Small intestine (tissue), 7 donors: ENCODE results near the gene TMPRSS5. TPM values are rescaled to one million over a fixed set of nuclear protein-coding genes. Genes with fewer than 3 reads are reported as not detected.

Experiments
- DNase-seq, 2 donors: peaks; one replicate each; pipeline versions ENCODE4 v3.0.0 to v3.0.0-alpha.2; 2013
- FAIRE-seq: peaks from 2 replicates; lab custom pipeline; 2012; peaks lifted over from hg19 to GRCh38; lab: Jason Lieb, UNC
- H3K27ac ChIP-seq, 3 donors: one replicate each; pipeline ENCODE4 v1.5.1; 2013; ENCODE audit warnings: low read length in 2 of 3, mild to moderate bottlenecking in 2 of 3, control low read depth in 1 of 3, inconsistent platforms in 1 of 3, low read depth in 1 of 3, moderate library complexity in 1 of 3
- H3K27me3 ChIP-seq, 3 donors: one replicate each; pipeline ENCODE4 v1.6.1; 2013; ENCODE audit warnings: low read length in 3 of 3, inconsistent platforms in 1 of 3; ENCODE audit not compliant: control insufficient read depth in 3 of 3, insufficient read depth in 3 of 3
- H3K36me3 ChIP-seq, 3 donors: one replicate each; pipeline ENCODE4 v1.6.1; 2013; ENCODE audit warnings: low read length in 3 of 3, inconsistent platforms in 1 of 3, low read depth in 1 of 3, mild to moderate bottlenecking in 1 of 3, moderate library complexity in 1 of 3; ENCODE audit not compliant: control insufficient read depth in 3 of 3, insufficient read depth in 2 of 3
- H3K4me1 ChIP-seq, 3 donors: one replicate each; pipeline ENCODE4 v1.6.1; 2013; ENCODE audit warnings: low read length in 2 of 3, inconsistent platforms in 1 of 3, low read depth in 1 of 3, mild to moderate bottlenecking in 1 of 3, moderate library complexity in 1 of 3; ENCODE audit not compliant: control insufficient read depth in 3 of 3, insufficient read depth in 2 of 3
- H3K4me3 ChIP-seq, 3 donors: one replicate each; pipeline ENCODE4 v1.5.1; 2013; ENCODE audit warnings: low read length in 3 of 3, control low read depth in 1 of 3, inconsistent platforms in 1 of 3, low read depth in 1 of 3, mild to moderate bottlenecking in 1 of 3, moderate library complexity in 1 of 3
- H3K9me3 ChIP-seq, 2 donors: one replicate each; pipeline ENCODE4 v1.6.1; 2013; ENCODE audit warnings: low read depth in 1 of 2, low read length in 1 of 2; ENCODE audit not compliant: control insufficient read depth in 2 of 2, insufficient read depth in 1 of 2
- WGBS, 3 donors: extraction: QIAGEN DNeasy Blood & Tissue Kit; methylation state at CpG; one replicate each; pipeline ENCODE4 v1.1.7; 2013; 5-methylcytosine and 5-hydroxymethylcytosine counted together
- polyA plus RNA-seq, 4 donors: library from polyadenylated mRNA; stranded (reverse) in 3 of 4; unstranded in 1 of 4; fragments of 200-250 nt in 3 of 4; fragments of 120-200 nt in 1 of 4; gene quantifications; one replicate each; pipeline versions ENCODE4 v1.2.1 to v1.2.3, GENCODE V29; 2013
- donor health status: healthy with polysubstance abuse.
- donor health status: control.
- donor health status: control.
- donor health status: Bipolar disorder and iron deficiency.
- donor health status: healthy.

Gene TMPRSS5
- polyA plus RNA-seq, 4 donors = 0.37 to 1.1 (median 0.42) TPM

DNA sequence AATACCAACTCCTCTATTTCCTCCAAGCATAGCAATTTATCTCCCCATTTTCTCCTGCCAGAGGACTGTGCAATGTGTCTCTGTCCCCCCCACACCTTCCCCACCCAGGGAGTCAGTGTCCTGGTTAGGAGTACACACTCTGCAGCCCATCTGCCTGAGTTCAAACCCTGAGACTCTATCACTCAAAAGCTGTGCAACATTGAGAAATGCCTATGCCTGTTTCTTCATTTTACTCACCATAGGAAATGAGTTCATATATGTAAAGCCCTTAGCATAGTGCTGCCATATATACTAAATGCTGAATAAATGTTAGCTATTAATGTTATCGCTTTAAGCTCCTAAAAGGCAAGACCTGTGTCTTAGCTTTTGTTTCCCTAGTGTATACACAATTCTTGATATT is 64.0 kb downstream of the TMPRSS5 start:
- DNase-seq = no peak
- H3K36me3 ChIP-seq = no peaks in the 10 kb centered on the region
- no peak overlapping the region for H3K4me3 ChIP-seq
- FAIRE-seq = no peak
- 93 to 99% (median 96%) methylated on average over 1 of the region's 1 CpG for WGBS, 3 donors
- peaks cover 0 to 2% (median 0%) of the 10 kb centered on the region in 3 donors for H3K4me1 ChIP-seq
- H3K9me3 ChIP-seq = no peaks in the 10 kb centered on the region
- no peak overlapping the region for H3K27ac ChIP-seq
- H3K27me3 ChIP-seq = no peaks in the 10 kb centered on the region

DNA sequence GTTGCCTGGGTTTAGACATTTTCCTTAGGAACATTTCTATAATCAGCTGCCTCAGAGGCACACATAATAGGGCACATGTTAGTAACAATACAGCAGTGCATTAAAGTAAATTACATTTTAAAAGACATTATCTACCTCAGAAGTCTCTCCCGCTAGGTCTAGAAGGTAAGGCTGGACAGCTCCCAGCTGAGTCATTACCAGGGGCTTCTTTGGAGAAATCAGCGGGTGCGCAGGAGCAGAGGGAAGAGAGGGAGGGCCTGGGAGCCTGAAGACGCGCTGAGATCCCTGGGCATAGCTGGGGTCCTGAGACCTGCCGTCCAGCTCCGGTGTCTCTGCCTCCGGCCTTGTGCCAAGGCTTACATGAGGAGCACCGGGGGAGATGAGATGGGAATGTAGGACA is 67.7 kb downstream of the TMPRSS5 start:
- Histone ChIP-seq H3K36me3 (no peaks in the 10 kb centered on the region), H3K9me3 (no peaks in the 10 kb centered on the region), H3K27me3 (no peaks in the 10 kb centered on the region), H3K27ac (no peak overlapping the region), H3K4me1 (no peaks in the 10 kb centered on the region), H3K4me3 (no peak overlapping the region)
- WGBS, 3 donors = 89 to 94% (median 90%) methylated on average over 9 of the region's 9 CpGs
- no peak for FAIRE-seq
- no peak for DNase-seq

DNA sequence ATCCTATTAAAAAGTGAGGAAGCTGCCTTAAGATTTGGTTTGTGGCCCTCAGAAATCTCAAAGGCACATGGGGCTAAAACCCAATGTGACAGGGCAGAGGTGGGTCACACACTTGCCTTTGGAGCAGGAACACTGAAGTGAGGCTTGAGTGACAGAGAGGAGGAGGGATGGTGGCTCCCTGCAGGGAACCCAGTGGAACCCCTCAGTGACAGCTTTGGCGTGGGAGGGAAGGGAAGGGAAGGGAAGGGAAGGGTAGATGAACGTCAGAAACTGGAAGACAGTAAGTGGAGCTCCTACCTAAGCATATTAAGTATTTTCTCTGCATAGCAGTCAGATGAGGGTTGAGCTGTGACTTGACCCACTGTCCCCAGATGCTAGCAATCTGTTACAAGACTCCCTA is 68.5 kb downstream of the TMPRSS5 start:
- FAIRE-seq = no peak
- DNase-seq = no peak
- 69 to 91% (median 80%) methylated on average over 2 of the region's 2 CpGs for WGBS, 3 donors

More for the DNA sequence above, 68.5 kb downstream of the TMPRSS5 start:
- H3K27ac ChIP-seq = no peak overlapping the region
- H3K27me3 ChIP-seq = no peaks in the 10 kb centered on the region
- no peaks in the 10 kb centered on the region for H3K9me3 ChIP-seq
- H3K4me1 ChIP-seq = no peaks in the 10 kb centered on the region
- no peaks in the 10 kb centered on the region for H3K36me3 ChIP-seq
- no peak overlapping the region for H3K4me3 ChIP-seq

Other genes with a start within 250 kb of the TMPRSS5 start
- under 1 TPM in 2 of 4 donors, not detected in 2; 0.28 to 0.41 TPM for gene DRD2, start 230.9 kb downstream of the TMPRSS5 start, polyA plus RNA-seq
- 10 to 100 TPM in 1 of 4 donors, 1 to 10 TPM in 3; 6.2 to 15.1 (median 8.8) TPM for gene ZW10, start 67.4 kb upstream of the TMPRSS5 start, polyA plus RNA-seq
- not detected for gene CLDN25, start 73.5 kb upstream of the TMPRSS5 start, polyA plus RNA-seq
- gene USP28, start 169.3 kb upstream of the TMPRSS5 start, polyA plus RNA-seq = 10 to 100 TPM in 1 of 4 donors, 1 to 10 TPM in 3; 5.1 to 28.9 (median 8.3) TPM
- under 1 TPM in 1 of 4 donors, not detected in 3; 0.39 TPM for gene HTR3B, start 198.5 kb upstream of the TMPRSS5 start, polyA plus RNA-seq